ENCODE results near the gene SPATA20.

The SPATA20 gene

DNA sequence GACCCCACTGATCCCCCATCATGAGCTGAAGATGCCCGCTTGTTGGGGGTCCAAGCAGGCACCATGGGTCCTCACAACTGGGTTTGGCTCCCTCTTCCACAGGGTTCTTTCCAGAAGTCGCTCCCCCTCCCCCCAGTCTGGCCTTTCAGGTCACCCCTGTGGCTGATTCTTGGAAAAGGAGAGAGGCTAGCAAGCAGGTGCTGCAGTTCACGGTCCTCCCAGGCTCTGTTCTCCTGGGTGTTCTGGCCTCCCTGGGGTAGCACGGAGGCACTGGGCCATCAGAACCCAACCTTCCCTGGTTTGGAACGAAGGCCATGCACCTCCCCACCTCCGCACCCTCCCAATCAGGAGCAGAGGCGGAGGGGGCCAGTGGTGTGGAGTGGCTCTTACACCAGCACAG lies 32.4 kb downstream of the SPATA20 start:
- H3K4me3 ChIP-seq (ENCODE audit: low read depth, low read length): no peak overlapping the region
- TF ChIP-seq, protein P1, sequence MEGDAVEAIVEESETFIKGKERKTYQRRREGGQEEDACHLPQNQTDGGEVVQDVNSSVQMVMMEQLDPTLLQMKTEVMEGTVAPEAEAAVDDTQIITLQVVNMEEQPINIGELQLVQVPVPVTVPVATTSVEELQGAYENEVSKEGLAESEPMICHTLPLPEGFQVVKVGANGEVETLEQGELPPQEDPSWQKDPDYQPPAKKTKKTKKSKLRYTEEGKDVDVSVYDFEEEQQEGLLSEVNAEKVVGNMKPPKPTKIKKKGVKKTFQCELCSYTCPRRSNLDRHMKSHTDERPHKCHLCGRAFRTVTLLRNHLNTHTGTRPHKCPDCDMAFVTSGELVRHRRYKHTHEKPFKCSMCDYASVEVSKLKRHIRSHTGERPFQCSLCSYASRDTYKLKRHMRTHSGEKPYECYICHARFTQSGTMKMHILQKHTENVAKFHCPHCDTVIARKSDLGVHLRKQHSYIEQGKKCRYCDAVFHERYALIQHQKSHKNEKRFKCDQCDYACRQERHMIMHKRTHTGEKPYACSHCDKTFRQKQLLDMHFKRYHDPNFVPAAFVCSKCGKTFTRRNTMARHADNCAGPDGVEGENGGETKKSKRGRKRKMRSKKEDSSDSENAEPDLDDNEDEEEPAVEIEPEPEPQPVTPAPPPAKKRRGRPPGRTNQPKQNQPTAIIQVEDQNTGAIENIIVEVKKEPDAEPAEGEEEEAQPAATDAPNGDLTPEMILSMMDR (IDR thresholded peaks at IDR 0.05; ENCODE audit: borderline replicate concordance, insufficient read depth, low read depth, low read length): no peak

DNA sequence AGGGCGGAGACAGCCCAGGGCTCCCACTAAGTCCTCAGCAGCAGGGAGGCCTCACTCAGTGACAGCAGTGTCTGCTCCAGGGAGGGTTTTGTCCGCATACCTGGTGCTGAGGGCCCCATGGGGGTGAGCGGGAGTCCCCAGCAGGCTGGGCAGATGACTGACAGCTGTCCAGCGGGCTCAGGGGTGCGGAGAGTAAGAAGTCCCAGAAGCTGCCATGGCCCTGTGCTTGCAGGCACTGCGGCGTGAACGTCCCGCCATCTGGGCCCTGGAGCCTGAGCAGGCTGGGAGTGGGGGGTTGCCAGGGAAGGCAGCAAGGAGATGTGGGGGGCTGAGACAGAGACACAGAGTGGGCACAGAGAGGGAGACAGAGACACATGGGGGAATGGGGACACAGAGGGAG lies 33.7 kb downstream of the SPATA20 start:
- no peak overlapping the region for H3K4me3 ChIP-seq (ENCODE audit: low read depth, low read length)
- TF ChIP-seq, protein P1 (IDR thresholded peaks at IDR 0.05; ENCODE audit: borderline replicate concordance, insufficient read depth, low read depth, low read length): no peak

DNA sequence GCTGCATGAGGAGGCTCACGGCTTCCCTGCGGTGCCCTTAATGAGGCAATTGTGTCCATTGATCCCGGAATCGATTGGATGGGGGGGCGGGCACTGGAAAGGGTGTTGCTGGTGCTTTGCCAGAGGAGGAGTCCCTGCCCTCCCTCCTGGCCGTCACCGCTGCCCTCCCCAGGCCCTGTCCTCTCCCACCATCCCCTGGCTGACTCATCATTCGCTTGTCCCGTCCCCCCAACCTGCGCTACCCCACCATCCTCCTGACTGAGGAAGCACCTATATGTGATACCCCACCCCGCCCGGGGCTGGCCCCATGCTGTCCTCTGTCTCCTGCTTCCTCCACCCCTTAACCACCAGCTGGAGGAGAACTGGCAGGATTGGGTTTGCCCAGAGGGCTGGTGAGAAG lies 34.3 kb downstream of the SPATA20 start:
- no peak overlapping the region for H3K4me3 ChIP-seq (ENCODE audit: low read depth, low read length)
- TF ChIP-seq, protein P1 (IDR thresholded peaks at IDR 0.05; ENCODE audit: borderline replicate concordance, insufficient read depth, low read depth, low read length): no peak

DNA sequence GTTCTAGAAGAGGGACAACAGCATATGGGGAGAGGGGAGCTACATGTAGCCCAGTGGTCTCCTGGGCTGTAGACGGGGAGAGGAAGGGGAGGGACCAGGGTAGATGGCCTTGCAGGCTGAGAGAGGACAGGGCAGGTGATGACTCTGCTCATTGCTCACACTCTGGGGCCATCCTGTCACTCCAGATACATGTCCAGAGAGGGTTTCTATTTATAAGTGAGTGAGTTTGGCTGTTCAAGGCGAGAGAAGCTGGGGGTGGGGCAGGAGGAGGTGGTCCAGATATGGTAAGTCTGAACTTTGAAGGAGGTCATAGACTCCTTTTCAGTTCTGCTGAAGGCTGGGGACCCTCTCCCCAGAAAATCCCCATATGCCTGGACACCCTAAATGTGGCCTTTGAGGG lies 35.8 kb downstream of the SPATA20 start:
- TF ChIP-seq, protein P1 (IDR thresholded peaks at IDR 0.05; ENCODE audit: borderline replicate concordance, insufficient read depth, low read depth, low read length): no peak
- no peak overlapping the region for H3K4me3 ChIP-seq (ENCODE audit: low read depth, low read length)

DNA sequence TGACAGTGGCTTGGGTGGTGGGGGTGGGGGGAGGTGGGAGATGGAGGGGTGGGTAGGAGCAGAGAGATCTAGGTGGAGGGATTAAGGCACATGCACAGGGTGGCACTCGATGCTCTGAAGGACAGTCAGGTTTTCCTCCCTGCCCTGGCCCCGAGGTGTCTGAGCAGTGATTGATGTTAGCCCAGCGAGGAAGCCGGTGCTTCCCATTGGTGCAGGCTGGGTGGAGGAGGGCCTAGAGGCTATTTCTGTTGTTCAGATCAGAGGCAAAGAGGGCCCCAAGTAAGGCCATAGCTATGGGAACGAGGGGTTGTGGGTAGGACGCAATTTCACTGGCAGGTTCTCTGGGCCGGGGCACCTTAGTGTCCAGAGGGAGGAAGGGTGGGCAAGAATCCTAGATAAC lies 36.7 kb downstream of the SPATA20 start:
- TF ChIP-seq, protein P1 (IDR thresholded peaks at IDR 0.05; ENCODE audit: borderline replicate concordance, insufficient read depth, low read depth, low read length): no peak

DNA sequence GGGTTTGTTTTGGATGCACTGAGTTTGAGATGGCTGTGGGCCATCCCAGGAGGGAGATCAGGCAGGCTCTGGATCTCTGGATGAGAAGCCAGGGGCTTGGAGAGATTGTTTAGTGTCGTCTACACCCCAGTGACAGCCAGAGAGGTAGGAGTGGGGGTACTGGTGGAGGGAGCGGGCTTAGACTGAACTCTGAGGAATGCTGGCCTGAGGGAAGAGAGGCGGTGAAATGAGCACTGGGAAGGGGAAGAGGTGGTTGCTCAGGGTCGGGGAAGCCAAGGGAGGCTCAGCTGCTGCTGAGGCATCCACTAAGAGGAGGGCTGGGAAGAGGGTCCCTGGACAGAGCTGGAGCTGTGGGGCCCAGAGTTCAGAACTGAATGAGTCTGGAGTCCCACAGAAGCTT lies 37.1 kb downstream of the SPATA20 start:
- TF ChIP-seq, protein P1 (IDR thresholded peaks at IDR 0.05; ENCODE audit: borderline replicate concordance, insufficient read depth, low read depth, low read length): no peak
- H3K4me3 ChIP-seq (ENCODE audit: low read depth, low read length): no peak overlapping the region

More for the DNA sequence above, 36.7 kb downstream of the SPATA20 start:
- no peak overlapping the region for H3K4me3 ChIP-seq (ENCODE audit: low read depth, low read length)

DNA sequence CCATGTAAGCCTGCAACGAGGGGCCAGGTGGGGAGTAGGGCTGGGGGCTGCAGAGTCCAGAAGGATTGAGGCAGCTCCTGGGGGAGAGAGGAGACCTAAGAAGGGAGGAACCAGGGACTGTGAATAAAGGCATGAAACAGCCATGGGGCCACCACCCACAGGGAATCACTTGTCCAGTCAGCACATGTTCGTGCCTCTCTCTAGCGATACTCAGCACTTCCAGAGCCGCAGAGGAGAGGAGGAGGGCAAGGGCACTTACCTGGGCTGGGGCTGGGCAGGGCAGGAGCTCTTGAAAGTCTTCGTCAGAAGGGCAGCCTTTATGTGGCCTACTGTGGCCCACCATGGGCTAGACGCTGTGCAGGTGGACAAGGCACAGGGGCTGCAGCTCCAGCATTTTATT lies 37.8 kb downstream of the SPATA20 start:
- no peak overlapping the region for H3K4me3 ChIP-seq (ENCODE audit: low read depth, low read length)
- TF ChIP-seq, protein P1 (IDR thresholded peaks at IDR 0.05; ENCODE audit: borderline replicate concordance, insufficient read depth, low read depth, low read length): no peak

All from GM12875 (cell line).